OCI-LY1 (cell line): ENCODE data around the gene TNPO2.

Source experiments
- EZH2 ChIP-seq: fragments of 200-600 bp; sonication (generic), shearing (Covaris generic); IDR thresholded peaks from 2 replicates; pipeline ENCODE4 v1.8.0; 2017; ENCODE audit warnings: borderline replicate concordance, mixed run types, mild to moderate bottlenecking, antibody characterized with exemption, low read length, moderate library complexity, mixed read lengths
- TF ChIP-seq, protein P1 (sequence below): fragments of 200-600 bp; sonication (generic), shearing (Covaris generic); IDR thresholded peaks from 2 replicates; pipeline ENCODE4 v1.5.1; 2017; ENCODE audit warnings: mild to moderate bottlenecking, antibody characterized with exemption, low read length, moderate library complexity, mixed read lengths

DNA sequence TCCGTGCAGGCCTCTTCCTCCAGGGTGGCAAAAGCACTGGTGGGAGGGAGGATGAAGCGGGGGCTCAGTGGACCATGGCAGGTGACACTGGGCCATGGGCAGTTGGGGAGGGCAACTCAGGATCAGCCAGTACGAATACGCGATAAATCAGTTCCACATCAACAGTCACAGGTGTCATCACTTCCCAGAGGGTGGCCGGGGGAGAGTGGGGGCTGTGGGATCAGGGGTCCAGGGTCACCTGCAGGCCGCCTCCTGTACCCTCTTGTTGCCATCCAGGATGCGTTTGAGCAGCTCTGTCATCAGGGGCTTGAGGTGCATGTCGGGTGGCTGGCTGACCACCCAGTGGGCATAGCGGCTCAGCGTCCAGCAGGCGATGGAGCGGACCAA, 17.4 kb downstream of the TNPO2 start:
- TF ChIP-seq, protein P1, sequence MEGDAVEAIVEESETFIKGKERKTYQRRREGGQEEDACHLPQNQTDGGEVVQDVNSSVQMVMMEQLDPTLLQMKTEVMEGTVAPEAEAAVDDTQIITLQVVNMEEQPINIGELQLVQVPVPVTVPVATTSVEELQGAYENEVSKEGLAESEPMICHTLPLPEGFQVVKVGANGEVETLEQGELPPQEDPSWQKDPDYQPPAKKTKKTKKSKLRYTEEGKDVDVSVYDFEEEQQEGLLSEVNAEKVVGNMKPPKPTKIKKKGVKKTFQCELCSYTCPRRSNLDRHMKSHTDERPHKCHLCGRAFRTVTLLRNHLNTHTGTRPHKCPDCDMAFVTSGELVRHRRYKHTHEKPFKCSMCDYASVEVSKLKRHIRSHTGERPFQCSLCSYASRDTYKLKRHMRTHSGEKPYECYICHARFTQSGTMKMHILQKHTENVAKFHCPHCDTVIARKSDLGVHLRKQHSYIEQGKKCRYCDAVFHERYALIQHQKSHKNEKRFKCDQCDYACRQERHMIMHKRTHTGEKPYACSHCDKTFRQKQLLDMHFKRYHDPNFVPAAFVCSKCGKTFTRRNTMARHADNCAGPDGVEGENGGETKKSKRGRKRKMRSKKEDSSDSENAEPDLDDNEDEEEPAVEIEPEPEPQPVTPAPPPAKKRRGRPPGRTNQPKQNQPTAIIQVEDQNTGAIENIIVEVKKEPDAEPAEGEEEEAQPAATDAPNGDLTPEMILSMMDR, result no peak
- TF ChIP-seq EZH2, result no peak
